Measurements from ENCODE around the gene TMOD2. TPM values are rescaled to one million over a fixed set of nuclear protein-coding genes. Genes with fewer than 3 reads are reported as not detected.
A peak's percentile ranks its signal among the peaks of the same experiment; 100 is the strongest.
"Not testable (repeated sequence)": the region's sequence is repeated elsewhere in the genome, so short reads cannot be mapped to it uniquely, and the experiment has no call there.

Gene TMOD2
- total RNA-seq, 3 donors from 2014 or later, result 3.7 to 3.9 (median 3.8) TPM

GRCh38 chr15:51775967-51776816 lies 24.8 kb downstream of the TMOD2 start:
- peaks cover 12% of the 10 kb centered on the region for H3K36me3 Mint-ChIP-seq (ENCODE audit: insufficient read depth)
- H3K27me3 Mint-ChIP-seq (ENCODE audit: low read depth), result no peaks in the 10 kb centered on the region
- peak; percentile 41 for DNase-seq
- peak; percentile 34 to 50 for ATAC-seq
- H3K9me3 Mint-ChIP-seq, result no peaks in the 10 kb centered on the region
- no peak overlapping the region for H3K4me3 Mint-ChIP-seq
- H3K4me1 Mint-ChIP-seq (ENCODE audit: low read depth), result peaks cover 5% of the 10 kb centered on the region

- Mint-ChIP-seq H3K9me3 (no peaks in the 10 kb centered on the region), H3K36me3 (ENCODE audit: insufficient read depth) (peaks cover 20% of the 10 kb centered on the region), H3K4me1 (ENCODE audit: low read depth) (peaks cover 5% of the 10 kb centered on the region), H3K4me3 (no peak overlapping the region), H3K27me3 (ENCODE audit: low read depth) (no peaks in the 10 kb centered on the region)
- ATAC-seq (peak; percentile 65 to 82), DNase-seq (peak; percentile 51)
Measured at GRCh38 chr15:51776952-51777569, 25.7 kb downstream of the TMOD2 start.

GRCh38 chr15:51780636-51781035 lies 29.2 kb downstream of the TMOD2 start:
- no peak overlapping the region for H3K4me3 Mint-ChIP-seq
- no peaks in the 10 kb centered on the region for H3K9me3 Mint-ChIP-seq
- H3K36me3 Mint-ChIP-seq (ENCODE audit: insufficient read depth), result peaks cover 35% of the 10 kb centered on the region
- ATAC-seq (no peak), DNase-seq (no peak)
- peaks cover 5% of the 10 kb centered on the region for H3K4me1 Mint-ChIP-seq (ENCODE audit: low read depth)
- H3K27me3 Mint-ChIP-seq (ENCODE audit: low read depth), result no peaks in the 10 kb centered on the region

GRCh38 chr15:51781506-51781905 lies 30.1 kb downstream of the TMOD2 start:
- no peak for DNase-seq
- Mint-ChIP-seq H3K27me3 (ENCODE audit: low read depth) (no peaks in the 10 kb centered on the region), H3K9me3 (no peaks in the 10 kb centered on the region), H3K36me3 (ENCODE audit: insufficient read depth) (peaks cover 33% of the 10 kb centered on the region), H3K4me1 (ENCODE audit: low read depth) (no peaks in the 10 kb centered on the region), H3K4me3 (no peak overlapping the region)
- ATAC-seq, result no peak

- no peaks in the 10 kb centered on the region for H3K9me3 Mint-ChIP-seq
- no peaks in the 10 kb centered on the region for H3K4me1 Mint-ChIP-seq (ENCODE audit: low read depth)
- ATAC-seq, result no peak
- DNase-seq, result no peak
- H3K27me3 Mint-ChIP-seq (ENCODE audit: low read depth), result no peaks in the 10 kb centered on the region
- no peak overlapping the region for H3K4me3 Mint-ChIP-seq
- peaks cover 33% of the 10 kb centered on the region for H3K36me3 Mint-ChIP-seq (ENCODE audit: insufficient read depth)
Measured at GRCh38 chr15:51782357-51782896, 31.0 kb downstream of the TMOD2 start.

GRCh38 chr15:51783967-51784366 lies 32.6 kb downstream of the TMOD2 start:
- H3K4me1 Mint-ChIP-seq (ENCODE audit: low read depth), result no peaks in the 10 kb centered on the region
- no peak for ATAC-seq
- no peaks in the 10 kb centered on the region for H3K9me3 Mint-ChIP-seq
- no peaks in the 10 kb centered on the region for H3K27me3 Mint-ChIP-seq (ENCODE audit: low read depth)
- no peak overlapping the region for H3K4me3 Mint-ChIP-seq
- DNase-seq, result no peak
- H3K36me3 Mint-ChIP-seq (ENCODE audit: insufficient read depth), result peaks cover 35% of the 10 kb centered on the region

- peaks cover 19% of the 10 kb centered on the region for H3K36me3 Mint-ChIP-seq (ENCODE audit: insufficient read depth)
Measured at GRCh38 chr15:51787130-51787529, 35.7 kb downstream of the TMOD2 start.

GRCh38 chr15:51792474-51792873 lies 41.1 kb downstream of the TMOD2 start:
- H3K27me3 Mint-ChIP-seq (ENCODE audit: low read depth); H3K4me1 Mint-ChIP-seq (ENCODE audit: low read depth); H3K9me3 Mint-ChIP-seq; DNase-seq; H3K36me3 Mint-ChIP-seq (ENCODE audit: insufficient read depth); H3K4me3 Mint-ChIP-seq; ATAC-seq: not testable (repeated sequence)

More at GRCh38 chr15:51787130-51787529, 35.7 kb downstream of the TMOD2 start:
- not testable (repeated sequence) for H3K27me3 Mint-ChIP-seq (ENCODE audit: low read depth); H3K4me3 Mint-ChIP-seq; H3K9me3 Mint-ChIP-seq; DNase-seq; ATAC-seq; H3K4me1 Mint-ChIP-seq (ENCODE audit: low read depth)

- no peaks in the 10 kb centered on the region for H3K27me3 Mint-ChIP-seq (ENCODE audit: low read depth)
- H3K36me3 Mint-ChIP-seq (ENCODE audit: insufficient read depth), result peaks cover 5% of the 10 kb centered on the region
- no peak for ATAC-seq
- peaks cover 8% of the 10 kb centered on the region for H3K9me3 Mint-ChIP-seq
- no peak for DNase-seq
- no peaks in the 10 kb centered on the region for H3K4me1 Mint-ChIP-seq (ENCODE audit: low read depth)
- H3K4me3 Mint-ChIP-seq, result no peak overlapping the region
Measured at GRCh38 chr15:51793521-51794305, 42.3 kb downstream of the TMOD2 start.

- no peaks in the 10 kb centered on the region for H3K27me3 Mint-ChIP-seq (ENCODE audit: low read depth)
- DNase-seq (no peak), ATAC-seq (no peak)
- peaks cover 8% of the 10 kb centered on the region for H3K36me3 Mint-ChIP-seq (ENCODE audit: insufficient read depth)
- no peak overlapping the region for H3K4me3 Mint-ChIP-seq
- peaks cover 4% of the 10 kb centered on the region for H3K9me3 Mint-ChIP-seq
- H3K4me1 Mint-ChIP-seq (ENCODE audit: low read depth), result no peaks in the 10 kb centered on the region
Measured at GRCh38 chr15:51796847-51797401, 45.5 kb downstream of the TMOD2 start.

GRCh38 chr15:51798281-51798680 lies 46.9 kb downstream of the TMOD2 start:
- no peak overlapping the region for H3K4me3 Mint-ChIP-seq
- H3K36me3 Mint-ChIP-seq (ENCODE audit: insufficient read depth), result peaks cover 8% of the 10 kb centered on the region
- no peaks in the 10 kb centered on the region for H3K4me1 Mint-ChIP-seq (ENCODE audit: low read depth)
- H3K27me3 Mint-ChIP-seq (ENCODE audit: low read depth), result no peaks in the 10 kb centered on the region
- H3K9me3 Mint-ChIP-seq, result no peaks in the 10 kb centered on the region
- DNase-seq, result no peak
- ATAC-seq, result no peak

GRCh38 chr15:51799282-51800252 lies 48.2 kb downstream of the TMOD2 start:
- Mint-ChIP-seq H3K4me1 (ENCODE audit: low read depth) (no peaks in the 10 kb centered on the region), H3K36me3 (ENCODE audit: insufficient read depth) (peaks cover 8% of the 10 kb centered on the region), H3K27me3 (ENCODE audit: low read depth) (no peaks in the 10 kb centered on the region), H3K9me3 (no peaks in the 10 kb centered on the region), H3K4me3 (no peak overlapping the region)
- ATAC-seq (no peak), DNase-seq (no peak)

GRCh38 chr15:51801391-51801835 lies 50.0 kb downstream of the TMOD2 start:
- peaks cover 11% of the 10 kb centered on the region for H3K36me3 Mint-ChIP-seq (ENCODE audit: insufficient read depth)
- H3K4me3 Mint-ChIP-seq, result no peak overlapping the region
- no peaks in the 10 kb centered on the region for H3K9me3 Mint-ChIP-seq
- no peaks in the 10 kb centered on the region for H3K4me1 Mint-ChIP-seq (ENCODE audit: low read depth)
- no peaks in the 10 kb centered on the region for H3K27me3 Mint-ChIP-seq (ENCODE audit: low read depth)
- ATAC-seq (no peak), DNase-seq (no peak)

Data from activated T-cell treated with anti-CD3 and anti-CD28 coated beads, Interleukin-2, amount 50 U/mL, for 4 hours (primary cell).